Measurements from ENCODE around the gene SCN2B. TPM values are rescaled to one million over a fixed set of nuclear protein-coding genes. Genes with fewer than 3 reads are reported as not detected.

The SCN2B gene
- total RNA-seq, 1 donor from 2014 or later: 0.05 TPM

- H3K36me3 Mint-ChIP-seq (ENCODE audit: insufficient read depth): no peaks in the 10 kb centered on the region
- no peak for DNase-seq (ENCODE audit: low spot score, unreplicated experiment)
- peaks cover 6% of the 10 kb centered on the region for H3K4me1 Mint-ChIP-seq (ENCODE audit: low read depth)
- TF ChIP-seq CTCF (IDR thresholded peaks at IDR 0.05; ENCODE audit: unreplicated experiment): no peak
- no peaks in the 10 kb centered on the region for H3K9me3 Mint-ChIP-seq (ENCODE audit: low read depth)
- no peak overlapping the region for H3K4me3 Mint-ChIP-seq (ENCODE audit: low read depth)
- peaks cover 38% of the 10 kb centered on the region for H3K27me3 Mint-ChIP-seq
- H3K27ac Mint-ChIP-seq: peak overlapping the region; percentile 21
Observed at GRCh38 chr11:118180300-118180703, 3.9 kb upstream of the SCN2B start.

GRCh38 chr11:118176778-118177134, 317 bp upstream of the SCN2B start:
- no peaks in the 10 kb centered on the region for H3K9me3 Mint-ChIP-seq (ENCODE audit: low read depth)
- no peak overlapping the region for H3K27ac Mint-ChIP-seq
- H3K36me3 Mint-ChIP-seq (ENCODE audit: insufficient read depth): no peaks in the 10 kb centered on the region
- H3K27me3 Mint-ChIP-seq: peaks cover 63% of the 10 kb centered on the region
- no peak overlapping the region for H3K4me3 Mint-ChIP-seq (ENCODE audit: low read depth)
- DNase-seq (ENCODE audit: low spot score, unreplicated experiment): no peak
- peaks cover 6% of the 10 kb centered on the region for H3K4me1 Mint-ChIP-seq (ENCODE audit: low read depth)
- no peak for TF ChIP-seq CTCF (IDR thresholded peaks at IDR 0.05; ENCODE audit: unreplicated experiment)

GRCh38 chr11:118175031-118175992, 1.1 kb downstream of the SCN2B start:
- Mint-ChIP-seq H3K4me1 (ENCODE audit: low read depth) (peaks cover 6% of the 10 kb centered on the region), H3K9me3 (ENCODE audit: low read depth) (no peaks in the 10 kb centered on the region), H3K36me3 (ENCODE audit: insufficient read depth) (no peaks in the 10 kb centered on the region), H3K27ac (no peak overlapping the region), H3K27me3 (peaks cover 71% of the 10 kb centered on the region), H3K4me3 (ENCODE audit: low read depth) (no peak overlapping the region)
- no peak for DNase-seq (ENCODE audit: low spot score, unreplicated experiment)
- no peak for TF ChIP-seq CTCF (IDR thresholded peaks at IDR 0.05; ENCODE audit: unreplicated experiment)

GRCh38 chr11:118174006-118174567, 2.4 kb downstream of the SCN2B start:
- peaks cover 77% of the 10 kb centered on the region for H3K27me3 Mint-ChIP-seq
- H3K4me1 Mint-ChIP-seq (ENCODE audit: low read depth): peaks cover 6% of the 10 kb centered on the region
- H3K27ac Mint-ChIP-seq: no peak overlapping the region

More at GRCh38 chr11:118174006-118174567, 2.4 kb downstream of the SCN2B start:
- Mint-ChIP-seq H3K4me3 (ENCODE audit: low read depth) (no peak overlapping the region), H3K36me3 (ENCODE audit: insufficient read depth) (no peaks in the 10 kb centered on the region), H3K9me3 (ENCODE audit: low read depth) (no peaks in the 10 kb centered on the region)
- no peak for DNase-seq (ENCODE audit: low spot score, unreplicated experiment)
- TF ChIP-seq CTCF (IDR thresholded peaks at IDR 0.05; ENCODE audit: unreplicated experiment): no peak

Data from progenitor cell of endocrine pancreas (in vitro differentiated cells).